Superior temporal gyrus (tissue), 1 donor: ENCODE measurements around the gene FITM1.

Source experiments
- DNase-seq: peaks from one replicate; pipeline ENCODE4 v3.0.0-alpha.2; 2016; ENCODE audit errors: extremely low spot score

The FITM1 gene

GRCh38 chr14:24160850-24161804 lies 30.7 kb downstream of the FITM1 start, which contains the start of gene IRF9:
Gene IRF9, plus strand, starts transcription at chr14:24161265. Its CDS starts 880 bp downstream, at chr14:24162145.
- DNase-seq, result peak; percentile 99

DNA sequence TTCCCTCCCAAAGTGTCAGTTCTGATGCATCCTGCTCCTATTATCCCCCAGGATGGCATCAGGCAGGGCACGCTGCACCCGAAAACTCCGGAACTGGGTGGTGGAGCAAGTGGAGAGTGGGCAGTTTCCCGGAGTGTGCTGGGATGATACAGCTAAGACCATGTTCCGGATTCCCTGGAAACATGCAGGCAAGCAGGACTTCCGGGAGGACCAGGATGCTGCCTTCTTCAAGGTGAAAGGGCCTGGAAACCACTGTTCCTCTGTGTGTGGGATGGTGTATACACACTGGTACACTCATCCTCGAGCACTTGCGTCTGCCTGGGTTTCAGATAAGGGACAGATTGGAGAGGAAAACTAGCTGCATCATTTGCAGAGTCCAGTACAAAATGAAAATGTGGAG lies 31.6 kb downstream of the FITM1 start:
- DNase-seq, result peak; percentile 26

GRCh38 chr14:24164518-24164991 lies 34.1 kb downstream of the FITM1 start:
- no peak for DNase-seq

GRCh38 chr14:24165785-24166184 lies 35.3 kb downstream of the FITM1 start:
- DNase-seq, result no peak

DNA sequence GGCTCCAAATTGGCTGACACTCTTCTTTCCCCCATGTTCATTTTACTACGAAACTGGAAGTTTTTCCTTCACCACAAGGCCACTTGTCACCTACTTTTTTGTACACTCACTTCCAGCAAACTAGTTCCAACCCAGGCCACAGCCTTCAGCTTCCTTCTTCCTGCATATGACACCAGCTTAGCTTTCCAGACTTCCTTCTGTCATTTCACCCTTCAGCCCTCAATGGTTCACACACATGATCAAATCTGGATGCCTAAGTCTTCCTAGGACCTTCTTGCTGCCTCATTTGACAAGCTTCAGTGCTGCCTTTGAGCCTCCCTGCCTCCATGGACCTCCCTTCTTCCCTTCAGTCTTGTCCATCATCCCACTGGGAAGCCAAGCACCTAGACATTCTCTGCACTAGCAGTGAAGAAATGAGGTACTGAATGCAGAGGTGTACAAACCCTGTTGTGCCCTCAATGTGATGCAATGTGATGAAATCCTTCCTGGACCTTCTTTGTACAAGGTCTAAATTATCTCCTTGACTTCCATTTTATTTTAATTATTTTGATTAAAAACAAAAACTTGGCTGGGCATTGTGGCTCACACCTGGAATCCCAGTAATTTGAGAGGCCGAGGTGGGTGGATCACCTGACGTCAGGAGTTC lies 37.1 kb downstream of the FITM1 start:
- no peak for DNase-seq

- peak; percentile 94 for DNase-seq
Measured at GRCh38 chr14:24171422-24172260, 41.2 kb downstream of the FITM1 start, which contains the start of gene REC8. Gene REC8, plus strand, starts transcription at chr14:24172080. Its CDS starts 473 bp downstream, at chr14:24172553.

GRCh38 chr14:24172261-24172860 lies 41.9 kb downstream of the FITM1 start:
- DNase-seq, result peak; percentile 20

GRCh38 chr14:24172871-24173281 lies 42.4 kb downstream of the FITM1 start:
- peak; percentile 22 for DNase-seq

- no peak for DNase-seq
Measured at GRCh38 chr14:24176599-24176998, 46.1 kb downstream of the FITM1 start.

DNA sequence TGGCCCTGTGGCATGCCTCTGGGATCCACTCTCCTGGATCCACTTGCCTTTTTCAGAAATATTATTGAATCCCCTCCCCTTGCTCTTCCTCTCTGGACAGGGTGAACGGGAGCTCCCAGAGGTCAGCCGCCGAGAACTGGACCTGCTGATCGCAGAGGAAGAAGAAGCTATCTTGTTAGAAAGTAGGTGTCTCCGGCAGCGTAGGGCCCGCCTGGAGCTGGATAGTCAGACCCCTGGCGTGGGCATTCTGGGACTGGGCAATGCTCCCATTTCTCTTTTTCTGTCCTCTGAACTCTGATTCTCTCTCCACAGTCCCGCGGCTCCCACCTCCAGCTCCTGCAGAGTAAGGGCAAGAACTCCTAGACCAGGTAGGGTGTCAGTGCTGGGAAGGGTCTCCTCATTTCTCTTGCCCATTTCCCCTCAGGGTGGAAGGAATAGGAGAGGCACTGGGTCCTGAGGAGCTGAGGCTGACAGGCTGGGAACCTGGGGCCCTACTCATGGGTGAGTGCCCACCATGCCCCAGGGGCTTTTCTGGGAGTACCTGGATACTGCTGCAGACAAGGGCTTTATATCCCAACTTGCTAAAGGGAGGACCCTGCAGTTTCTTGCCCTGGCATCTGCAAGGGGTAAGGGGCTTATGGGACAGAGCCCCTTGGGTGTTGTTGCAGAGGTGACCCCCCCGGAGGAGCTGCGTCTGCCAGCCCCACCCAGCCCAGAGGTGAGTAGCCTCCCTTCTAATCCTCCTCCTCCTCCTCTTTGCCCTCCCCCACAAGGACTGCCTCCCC lies 46.8 kb downstream of the FITM1 start:
- DNase-seq, result no peak

DNA sequence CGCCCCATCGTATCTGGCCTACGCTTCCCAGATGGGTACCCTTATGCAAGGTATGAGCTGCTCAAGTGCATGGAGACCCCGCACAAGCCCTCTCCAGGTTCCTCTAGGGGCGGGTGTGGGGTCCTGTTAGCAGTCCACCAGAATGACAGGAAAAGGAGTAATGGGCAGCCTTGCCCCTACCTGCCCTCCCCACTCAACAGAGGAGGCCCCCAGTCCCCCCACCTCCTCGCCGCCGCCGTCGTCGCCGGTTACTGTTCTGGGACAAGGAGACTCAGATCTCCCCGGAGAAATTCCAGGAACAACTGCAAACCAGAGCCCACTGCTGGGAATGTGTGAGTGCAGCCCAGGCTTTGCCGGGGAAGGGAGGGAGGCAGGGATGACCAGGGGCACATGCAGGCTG lies 47.4 kb downstream of the FITM1 start:
- no peak for DNase-seq

- no peak for DNase-seq
Measured at GRCh38 chr14:24178399-24179178, 48.1 kb downstream of the FITM1 start.

GRCh38 chr14:24179294-24179960 lies 49.0 kb downstream of the FITM1 start:
- no peak for DNase-seq

DNA sequence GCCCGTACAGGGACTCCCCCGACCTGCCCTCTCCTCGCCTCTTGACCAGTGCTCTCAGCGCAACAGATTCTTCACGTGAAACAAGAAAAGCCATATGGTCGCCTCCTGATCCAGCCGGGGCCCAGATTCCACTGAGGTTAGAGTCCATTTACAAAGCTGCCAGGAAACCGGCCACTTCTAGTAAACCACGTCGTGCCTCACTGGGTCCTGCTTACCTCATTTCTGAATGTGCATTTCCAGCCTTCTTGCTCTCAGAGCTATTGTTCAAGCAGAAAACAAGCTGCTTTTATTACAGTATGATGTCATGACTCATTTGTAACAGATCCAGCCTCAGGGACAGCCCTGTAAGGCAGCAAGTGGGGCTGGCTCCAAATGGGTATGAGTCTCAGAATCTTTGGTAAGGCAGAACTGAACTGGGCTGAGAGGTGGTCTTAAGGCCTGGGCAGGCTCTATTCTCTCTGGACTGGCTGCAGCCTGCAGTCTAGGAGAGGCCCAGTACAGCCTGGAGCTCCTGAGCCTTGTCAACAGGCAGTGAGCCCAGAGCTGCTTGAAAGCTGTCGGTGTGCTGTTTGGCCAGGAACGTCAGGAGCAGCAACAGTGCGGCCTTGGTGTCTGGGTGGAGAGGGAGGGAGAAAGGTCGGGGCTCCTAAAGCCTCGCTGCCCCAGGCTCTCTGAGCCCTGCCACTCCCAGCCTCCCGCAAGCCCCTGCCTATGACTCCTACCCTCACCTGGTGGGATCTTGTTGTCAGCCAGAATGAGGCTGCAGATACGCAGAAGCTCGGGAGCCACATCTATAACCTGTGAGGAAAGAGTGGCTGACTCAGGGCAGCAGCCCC lies 49.7 kb downstream of the FITM1 start:
- DNase-seq, result peak; percentile 80

- DNase-seq, result no peak
Measured at GRCh38 chr14:24181371-24182077, 51.1 kb downstream of the FITM1 start.
